Epithelial cell of alveolus of lung (primary cell): ENCODE measurements around the gene CHPF2. TPM values are rescaled to one million over a fixed set of nuclear protein-coding genes. Genes with fewer than 3 reads are reported as not detected.

Experiments
- total RNA-seq: library from RNA; depleted of rRNA; stranded (reverse); fragments of >200 nt; gene quantifications from 2 replicates; pipeline ENCODE4 v1.2.1, GENCODE V29; 2015

Gene CHPF2
- 74.2 and 81.2 TPM in 2 replicates for total RNA-seq

GRCh38 chr7:151232091-151232916 is at the start of gene CHPF2:
CHPF2 (plus strand) TSS chr7:151232483; CDS start chr7:151234012, 1,529 bp downstream.

GRCh38 chr7:151186640-151187408 is 45.5 kb upstream of the CHPF2 start, which contains the start of gene ASB10:
ASB10 (minus strand) TSS chr7:151187250; CDS start chr7:151187130, 120 bp downstream.

DNA sequence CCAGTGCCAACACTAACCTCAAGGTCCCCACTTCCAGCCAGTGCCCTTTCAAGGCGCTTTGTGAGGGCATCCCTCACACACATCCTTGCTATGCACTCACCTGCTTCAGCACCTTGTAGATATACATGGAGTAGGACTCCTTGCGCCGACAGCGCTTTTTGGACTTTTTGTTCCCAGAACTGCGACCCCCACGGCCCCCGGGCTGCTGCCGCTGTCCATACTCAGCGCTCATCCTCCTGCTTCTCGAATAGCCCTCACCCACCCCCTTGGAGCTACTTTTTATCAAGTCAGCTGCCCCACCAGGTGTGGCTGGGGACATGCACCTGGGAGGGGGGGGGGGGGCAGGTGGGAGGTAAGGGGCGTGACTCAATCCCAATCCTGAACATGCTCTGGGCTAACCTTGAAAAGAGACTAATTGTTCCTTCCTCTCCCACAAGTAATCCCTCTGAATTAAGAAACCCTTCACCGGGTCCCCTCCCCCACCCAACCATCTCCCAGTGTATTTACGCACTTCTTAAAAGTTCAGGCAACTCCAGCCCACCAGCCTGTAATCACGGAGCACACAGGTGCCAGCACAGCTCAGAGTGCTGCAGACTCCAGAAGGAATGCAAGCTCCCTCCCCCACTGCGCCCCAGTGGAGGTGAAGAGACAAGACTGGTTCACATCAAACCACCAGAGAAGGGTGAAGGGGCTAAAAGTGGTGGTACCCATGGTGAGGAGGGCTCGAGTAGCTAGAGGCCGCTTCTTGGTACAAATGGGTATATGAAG is 22.0 kb upstream of the CHPF2 start, which contains the start of gene H2BK1:
Gene H2BK1, minus strand, starts transcription at position 402 of the 768 bp plus-strand sequence. Its CDS starts 170 bp downstream, at position 232.

GRCh38 chr7:151226875-151227782 is 5.2 kb upstream of the CHPF2 start, which contains the start of gene ABCF2:
ABCF2 (minus strand) TSS chr7:151227205; CDS start chr7:151226458, 747 bp downstream.

GRCh38 chr7:151248346-151249033 is 16.2 kb downstream of the CHPF2 start, which contains the start of gene SMARCD3:
SMARCD3 (minus strand) TSS chr7:151248694; CDS start chr7:151248562, 132 bp downstream.

Other genes with a start within 250 kb of the CHPF2 start
- 1.4 and 4.5 TPM in 2 replicates for gene NOS3, start 241.5 kb upstream of the CHPF2 start, total RNA-seq
- 0.13 and 0.64 TPM in 2 replicates for gene ATG9B, start 208.0 kb upstream of the CHPF2 start, total RNA-seq
- gene ABCB8, start 204.0 kb upstream of the CHPF2 start, total RNA-seq = 17.0 and 45.3 TPM in 2 replicates
- gene ASIC3, start 184.0 kb upstream of the CHPF2 start, total RNA-seq = 0.13 and 0.96 TPM in 2 replicates
- gene CDK5, start 174.6 kb upstream of the CHPF2 start, total RNA-seq = 19.9 and 21.6 TPM in 2 replicates
- 98.3 and 113 TPM in 2 replicates for gene SLC4A2, start 172.9 kb upstream of the CHPF2 start, total RNA-seq
- gene FASTK, start 151.7 kb upstream of the CHPF2 start, total RNA-seq = 46.5 and 52.5 TPM in 2 replicates
- 55.1 and 58.2 TPM in 2 replicates for gene TMUB1, start 149.0 kb upstream of the CHPF2 start, total RNA-seq
- 25.5 and 34.6 TPM in 2 replicates for gene AGAP3, start 146.0 kb upstream of the CHPF2 start, total RNA-seq
- not detected in 2 replicates for gene GBX1, start 64.8 kb upstream of the CHPF2 start, total RNA-seq
- not detected in 2 replicates for gene ASB10, start 45.2 kb upstream of the CHPF2 start, total RNA-seq
- gene H2BK1, start 22.0 kb upstream of the CHPF2 start, total RNA-seq = not detected in 2 replicates
- 44.6 and 54.8 TPM in 2 replicates for gene ABCF2, start 5.3 kb upstream of the CHPF2 start, total RNA-seq
- gene SMARCD3, start 16.2 kb downstream of the CHPF2 start, total RNA-seq = 23.7 and 51.5 TPM in 2 replicates
- 43.8 and 47.4 TPM in 2 replicates for gene NUB1, start 109.3 kb downstream of the CHPF2 start, total RNA-seq
- gene WDR86, start 177.6 kb downstream of the CHPF2 start, total RNA-seq = 1.7 and 16.6 TPM in 2 replicates
- gene CRYGN, start 207.7 kb downstream of the CHPF2 start, total RNA-seq = not detected in 2 replicates